EH (cell line): ENCODE measurements around the gene FAIM2.

ENCODE experiments used
- DNase-seq: peaks from one replicate; pipeline ENCODE4 v3.0.0-alpha.2; 2015; ENCODE audit warnings: low read depth

The FAIM2 gene

GRCh38 chr12:49903700-49904423 lies at the start of gene FAIM2:
Gene FAIM2 (minus strand): TSS chr12:49903900. CDS start chr12:49903792, 108 bp downstream.
- peak; percentile 64 for DNase-seq

- no peak for DNase-seq
Observed at GRCh38 chr12:49953151-49953550, 49.5 kb upstream of the FAIM2 start.

- DNase-seq, result no peak
Observed at GRCh38 chr12:49952391-49953055, 48.8 kb upstream of the FAIM2 start.

- no peak for DNase-seq
Observed at GRCh38 chr12:49951411-49952240, 47.9 kb upstream of the FAIM2 start.

- DNase-seq, result no peak
Observed at GRCh38 chr12:49950273-49951251, 46.9 kb upstream of the FAIM2 start, which contains the start of gene AQP2. Gene AQP2 (plus strand): TSS chr12:49950737. CDS start chr12:49950831, 94 bp downstream.

GRCh38 chr12:49949866-49950265 lies 46.2 kb upstream of the FAIM2 start:
- DNase-seq, result no peak

- DNase-seq, result no peak
Observed at GRCh38 chr12:49948866-49949845, 45.5 kb upstream of the FAIM2 start.

GRCh38 chr12:49947593-49948226 lies 44.0 kb upstream of the FAIM2 start:
- DNase-seq, result no peak

GRCh38 chr12:49946497-49946896 lies 42.8 kb upstream of the FAIM2 start:
- DNase-seq, result no peak

- no peak for DNase-seq
Observed at GRCh38 chr12:49946086-49946485, 42.4 kb upstream of the FAIM2 start.

GRCh38 chr12:49945394-49946080 lies 41.8 kb upstream of the FAIM2 start:
- peak; percentile 83 for DNase-seq

- DNase-seq, result no peak
Observed at GRCh38 chr12:49944718-49945117, 41.0 kb upstream of the FAIM2 start.

- DNase-seq, result no peak
Observed at GRCh38 chr12:49944046-49944445, 40.3 kb upstream of the FAIM2 start.

- DNase-seq, result no peak
Observed at GRCh38 chr12:49943625-49943960, 39.9 kb upstream of the FAIM2 start.

GRCh38 chr12:49942921-49943624 lies 39.4 kb upstream of the FAIM2 start:
- DNase-seq, result no peak

- no peak for DNase-seq
Observed at GRCh38 chr12:49942512-49942893, 38.8 kb upstream of the FAIM2 start.

- no peak for DNase-seq
Observed at GRCh38 chr12:49941556-49942511, 38.1 kb upstream of the FAIM2 start.
